Measurements from ENCODE around the gene ASB14.
"Not testable (repeated sequence)": the region's sequence is repeated elsewhere in the genome, so short reads cannot be mapped to it uniquely, and the experiment has no call there.

Gene ASB14

DNA sequence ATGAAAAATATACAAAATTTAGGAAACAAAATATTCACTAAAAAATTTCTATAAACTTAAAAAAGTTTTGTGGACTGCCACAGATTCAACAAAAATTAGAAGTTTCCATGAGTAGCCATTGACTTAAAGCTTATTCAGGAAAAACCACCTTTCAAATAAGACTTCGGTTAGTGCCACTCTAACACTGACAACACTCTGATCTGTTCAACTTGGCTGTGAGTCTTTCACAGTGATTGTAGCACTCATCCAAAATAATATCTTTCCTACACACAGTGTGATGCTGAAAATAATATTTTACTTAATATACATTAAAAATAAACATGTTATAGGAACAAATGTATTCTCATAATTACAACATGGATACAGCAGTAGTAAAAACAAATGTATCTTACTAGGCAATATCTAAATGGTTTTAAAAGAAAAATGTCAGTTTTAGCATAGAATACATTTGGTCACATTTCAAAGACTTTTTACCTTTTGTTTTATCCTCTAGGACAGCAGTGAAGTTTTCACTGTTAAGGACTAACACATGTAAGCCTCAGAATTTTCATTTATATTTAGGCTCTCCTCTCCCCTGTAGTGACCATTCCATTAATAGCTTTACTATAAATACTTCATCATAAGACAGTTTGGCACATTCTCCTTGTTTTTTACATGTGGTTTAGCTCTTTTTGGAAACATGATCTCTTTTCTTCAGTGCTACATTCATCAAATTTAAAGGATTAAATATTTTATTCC lies at the start of gene ASB14:
ASB14 (minus strand) TSS at position 527 of the 738 bp plus-strand sequence. CDS start 652 bp downstream, outside the sequence.
- no peak for DNase-seq (ENCODE audit: low read depth)

GRCh38 chr3:57339071-57339642 lies 46.7 kb upstream of the ASB14 start:
- not testable (repeated sequence) for DNase-seq (ENCODE audit: low read depth)

DNA sequence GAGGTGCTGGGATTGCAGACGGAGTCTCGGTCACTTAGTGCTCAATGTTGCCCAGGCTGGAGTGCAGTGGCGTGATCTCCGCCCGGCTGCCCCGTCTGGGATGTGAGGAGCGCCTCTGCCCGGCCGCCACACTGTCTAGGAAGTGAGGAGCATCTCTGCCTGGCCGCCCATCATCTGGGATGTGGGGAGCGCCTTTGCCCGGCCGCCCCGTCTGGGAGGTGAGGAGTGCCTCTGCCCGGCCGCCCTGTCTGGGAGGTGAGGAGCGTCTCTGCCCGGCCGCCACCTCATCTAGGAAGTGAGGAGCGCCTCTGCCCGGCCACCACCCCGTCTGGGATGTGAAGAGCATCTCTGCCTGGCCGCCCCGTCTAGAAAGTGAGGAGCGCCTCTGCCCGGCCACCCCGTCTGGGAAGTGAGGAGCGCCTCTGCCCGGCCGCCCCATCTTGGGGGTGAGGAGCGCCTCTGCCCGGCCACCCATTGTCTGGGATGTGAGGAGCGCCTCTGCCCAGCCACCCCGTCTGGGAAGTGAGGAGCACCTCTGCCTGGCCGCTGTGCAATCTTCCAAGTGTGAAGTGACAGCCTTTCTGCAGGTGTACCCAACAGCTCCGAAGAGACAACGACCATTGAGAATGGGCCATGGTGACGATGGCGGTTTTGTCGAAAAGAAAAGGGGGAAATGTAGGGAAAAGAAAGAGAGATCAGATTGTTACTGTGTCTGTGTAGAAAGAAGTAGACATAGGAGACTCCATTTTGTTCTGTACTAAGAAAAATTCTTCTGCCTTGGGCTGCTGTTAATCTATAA lies 46.0 kb upstream of the ASB14 start:
- not testable (repeated sequence) for DNase-seq (ENCODE audit: low read depth)

DNA sequence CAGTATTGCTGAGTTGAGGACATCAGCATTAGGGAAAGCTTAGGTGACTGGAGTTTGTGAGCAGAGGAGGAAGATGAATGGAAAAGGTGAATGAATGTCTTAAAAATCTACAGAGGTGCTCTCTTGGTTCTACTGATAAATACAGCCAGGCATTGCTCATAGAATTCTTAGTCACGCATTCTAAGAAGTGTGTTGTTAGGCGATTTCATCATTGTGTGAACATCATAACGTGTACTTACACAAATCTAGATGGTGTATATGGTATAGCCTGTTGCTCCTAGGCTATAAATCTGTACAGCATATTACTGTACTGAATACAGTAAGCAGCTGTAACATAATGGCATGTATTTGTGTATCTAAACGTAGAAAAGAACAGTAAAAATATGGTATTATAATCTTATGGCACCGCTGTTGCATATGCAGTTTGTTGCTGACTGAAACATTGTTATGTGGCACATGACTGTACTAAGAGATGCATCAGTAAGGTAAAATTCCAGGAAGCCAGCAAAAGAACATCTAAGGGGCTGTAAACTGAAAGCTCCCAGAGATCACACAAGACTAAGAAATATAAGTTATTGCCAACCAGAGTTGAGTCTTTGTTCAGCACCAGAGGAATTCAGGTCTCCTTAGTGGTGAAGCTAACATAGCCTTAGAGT lies 42.9 kb upstream of the ASB14 start:
- DNase-seq (ENCODE audit: low read depth), result no peak

- DNase-seq (ENCODE audit: low read depth), result no peak
These were observed 38.7 kb upstream of the ASB14 start for GRCh38 chr3:57331078-57331610.

DNA sequence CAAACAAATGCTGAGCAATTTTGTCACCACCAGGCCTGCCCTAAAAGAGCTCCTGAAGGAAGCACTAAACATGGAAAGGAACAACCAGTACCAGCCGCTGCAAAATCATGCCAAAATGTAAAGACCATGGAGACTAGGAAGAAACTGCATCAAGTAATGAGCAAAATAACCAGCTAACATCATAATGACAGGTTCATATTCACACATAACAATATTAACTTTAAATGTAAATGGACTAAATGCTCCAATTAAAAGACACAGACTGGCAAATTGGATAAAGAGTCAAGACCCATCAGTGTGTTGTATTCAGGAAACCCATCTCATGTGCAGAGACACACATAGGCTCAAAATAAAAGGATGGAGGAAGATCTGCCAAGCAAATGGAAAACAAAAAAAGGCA lies 34.0 kb upstream of the ASB14 start:
- not testable (repeated sequence) for DNase-seq (ENCODE audit: low read depth)

GRCh38 chr3:57314204-57314603 lies 21.7 kb upstream of the ASB14 start:
- DNase-seq (ENCODE audit: low read depth), result no peak

- no peak for DNase-seq (ENCODE audit: low read depth)
These were observed 17.4 kb upstream of the ASB14 start for GRCh38 chr3:57309769-57310360.

DNA sequence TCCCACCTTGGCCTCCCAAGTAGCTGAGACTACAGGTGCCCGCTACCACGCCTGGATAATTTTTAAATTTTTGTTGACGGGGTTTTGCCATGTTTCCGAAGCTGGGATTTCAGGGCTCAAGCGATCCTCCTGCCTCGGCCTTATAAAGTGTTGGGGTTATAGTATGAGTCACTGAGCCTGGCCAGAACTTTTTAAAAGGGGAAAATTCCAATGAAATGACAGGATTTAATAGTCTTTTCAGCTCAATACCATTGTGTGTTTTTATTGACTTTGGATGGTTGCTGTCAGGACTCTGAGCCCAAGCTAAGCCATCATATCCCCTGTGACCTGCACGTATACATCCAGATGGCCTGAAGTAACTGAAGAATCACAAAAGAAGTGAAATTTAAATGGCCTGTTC lies 11.0 kb upstream of the ASB14 start:
- DNase-seq (ENCODE audit: low read depth), result not testable (repeated sequence)

DNA sequence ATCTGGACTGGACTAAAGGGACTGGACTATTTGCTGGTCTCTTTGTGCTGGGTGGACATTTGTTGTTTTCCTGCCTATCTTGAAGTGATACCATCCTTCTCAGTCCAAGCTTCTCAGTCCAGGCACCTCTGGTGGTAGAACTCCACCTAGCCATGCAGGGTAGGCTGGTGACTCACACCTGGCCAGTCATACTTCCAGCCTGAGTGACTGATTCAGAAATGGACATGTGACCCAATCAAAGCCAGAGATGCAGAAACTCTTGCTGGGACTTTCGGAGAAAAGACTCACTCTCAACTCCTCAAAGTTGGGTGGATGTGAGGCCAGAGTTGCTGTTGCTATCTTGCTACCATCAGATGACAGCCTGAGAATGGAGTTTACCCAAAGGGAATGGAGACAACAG lies 5.6 kb upstream of the ASB14 start:
- no peak for DNase-seq (ENCODE audit: low read depth)

- DNase-seq (ENCODE audit: low read depth), result no peak
These were observed 527 bp upstream of the ASB14 start for GRCh38 chr3:57292897-57293526.

- DNase-seq (ENCODE audit: low read depth), result no peak
These were observed 4.1 kb downstream of the ASB14 start for GRCh38 chr3:57288403-57288802.

- DNase-seq (ENCODE audit: low read depth), result no peak
These were observed 5.3 kb downstream of the ASB14 start for GRCh38 chr3:57287205-57287604.

DNA sequence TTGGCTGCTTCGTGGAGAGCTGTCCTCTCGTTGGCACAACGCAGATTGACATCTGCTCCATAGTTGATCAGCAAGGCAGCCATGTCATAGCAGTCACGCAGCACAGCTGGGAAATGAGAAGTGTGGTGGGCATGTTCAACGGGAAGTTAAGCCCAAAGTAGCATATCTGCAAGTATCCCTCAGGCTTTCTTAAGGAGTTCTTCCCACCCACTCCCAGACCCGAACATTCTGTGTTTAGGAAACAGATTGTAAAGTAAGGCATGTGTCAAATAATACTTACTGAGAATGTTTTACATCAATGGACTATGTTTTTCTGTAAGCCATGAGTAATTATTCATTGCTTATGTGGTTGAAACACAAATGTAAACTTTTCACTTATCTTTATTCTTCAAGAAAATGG lies 9.2 kb downstream of the ASB14 start:
- DNase-seq (ENCODE audit: low read depth), result no peak

DNA sequence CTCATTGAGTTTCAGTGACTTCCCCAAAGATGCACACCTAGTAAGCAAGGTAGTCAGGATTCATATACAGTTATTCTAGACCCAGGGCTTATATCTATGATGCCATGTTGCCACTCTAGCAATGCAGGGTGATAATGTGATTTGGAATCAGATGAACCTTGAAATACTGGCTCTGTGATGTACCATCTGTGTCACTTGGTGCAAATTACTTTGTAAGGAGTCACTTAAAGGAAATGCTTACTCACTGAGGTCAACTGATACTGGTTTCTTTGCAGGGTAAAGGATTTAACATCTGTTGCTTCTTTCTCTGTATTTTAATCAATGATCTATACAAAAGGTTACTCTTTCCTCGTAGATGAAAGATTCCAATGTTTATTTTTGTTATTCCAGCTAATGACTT lies 10.8 kb downstream of the ASB14 start:
- no peak for DNase-seq (ENCODE audit: low read depth)

DNA sequence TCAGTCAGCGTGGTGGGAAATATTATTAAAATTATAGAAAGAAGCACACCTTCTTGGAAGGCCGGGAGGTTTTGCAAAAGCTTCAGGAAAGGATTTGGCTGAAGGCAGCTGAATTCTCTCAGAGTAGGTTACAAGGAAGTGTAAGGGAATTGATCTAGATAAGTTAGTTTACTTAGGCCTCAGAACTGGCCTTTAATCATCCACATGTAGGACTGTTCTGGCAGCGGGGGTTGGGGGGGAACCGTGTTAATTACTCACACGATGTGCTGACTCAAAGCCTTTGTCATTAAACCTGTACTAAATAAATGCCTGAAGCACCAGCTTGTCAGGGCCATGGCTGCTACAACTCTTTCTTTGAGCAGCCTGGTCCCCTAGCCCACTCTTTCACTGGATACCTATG lies 12.8 kb downstream of the ASB14 start:
- no peak for DNase-seq (ENCODE audit: low read depth)

- no peak for DNase-seq (ENCODE audit: low read depth)
These were observed 14.2 kb downstream of the ASB14 start for GRCh38 chr3:57278237-57278636.

DNA sequence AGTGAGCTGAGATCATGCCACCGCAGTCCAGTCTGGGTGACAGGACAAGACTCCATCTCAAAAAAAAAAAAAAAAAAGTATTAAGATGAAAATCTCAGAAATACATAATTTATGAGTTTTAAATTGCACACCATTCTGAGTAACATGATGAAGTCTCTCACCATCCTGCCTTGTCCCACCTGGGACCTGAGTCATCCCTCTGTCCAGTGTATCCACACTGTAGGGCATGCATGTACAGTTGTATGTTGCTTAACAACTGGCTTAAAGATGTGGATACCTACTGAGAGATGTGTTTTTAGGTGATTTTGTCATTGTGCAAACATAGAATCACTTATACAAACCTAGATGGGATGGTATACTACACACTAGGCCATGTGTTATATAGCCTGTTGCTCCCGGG lies 17.1 kb downstream of the ASB14 start:
- no peak for DNase-seq (ENCODE audit: low read depth)

GRCh38 chr3:57274845-57275244 lies 17.6 kb downstream of the ASB14 start:
- no peak for DNase-seq (ENCODE audit: low read depth)

DNA sequence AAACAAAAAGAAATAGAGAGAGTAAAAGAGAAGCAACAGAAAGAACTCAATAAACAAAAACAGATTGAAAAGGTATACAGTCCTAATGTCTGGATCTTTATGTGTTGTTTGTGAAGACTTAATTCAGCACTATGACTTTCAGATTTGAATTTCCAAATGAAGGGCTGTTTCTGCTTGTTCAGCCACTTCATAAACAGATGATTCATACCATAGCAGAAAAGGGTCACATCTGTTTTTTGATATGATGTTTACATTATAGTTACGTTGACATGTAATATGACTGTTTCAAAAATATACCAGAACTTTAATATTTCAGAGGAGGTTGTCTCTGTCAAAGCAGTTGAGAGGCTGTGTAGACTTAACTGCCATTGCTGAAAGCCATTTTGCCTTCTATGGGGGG lies 24.1 kb downstream of the ASB14 start:
- peak; percentile 42 for DNase-seq (ENCODE audit: low read depth)

- DNase-seq (ENCODE audit: low read depth), result no peak
These were observed 30.6 kb downstream of the ASB14 start for GRCh38 chr3:57261929-57262328.

All from fibroblast of gingiva (primary cell).